ENCODE data around the gene CEP112. TPM values are rescaled to one million over a fixed set of nuclear protein-coding genes. Genes with fewer than 3 reads are reported as not detected.

The CEP112 gene
- total and polyA plus RNA-seq, 2 of the 8 experiments (the other 6 are each of a cell fraction or from before 2014, with no cell fraction given) = 0.62 to 3.1 TPM

GRCh38 chr17:65662196-65662595 lies 529.7 kb downstream of the CEP112 start:
- no peak overlapping the region for H2BK5ac ChIP-seq (ENCODE audit: low read depth, low read length)
- ChIA-PET POLR2A (ENCODE audit: partially characterized antibody) (no interaction called here), CTCF (ENCODE audit: partially characterized antibody) (no interaction called here)
- no peak overlapping the region for H2BK120ac ChIP-seq (replicated peaks; ENCODE audit: low read depth, low read length)
- H3K79me1 ChIP-seq (ENCODE audit: low read depth, low read length) = no peaks in the 10 kb centered on the region
- H3K4me2 ChIP-seq (ENCODE audit: insufficient read depth in 1 of 2, low read depth in 2 of 2, low read length in 2 of 2) = no peak overlapping the region
- no peak overlapping the region for H3K9ac ChIP-seq (replicated peaks in 1 of 4; ENCODE audit: extremely low read depth in 1 of 4, low read depth in 3 of 4, low read length in 3 of 4)
- no peak overlapping the region for H2AFZ ChIP-seq (ENCODE audit: low read length)
- no peak overlapping the region for H3K4me3 ChIP-seq (ENCODE audit: extremely low read depth in 1 of 4, insufficient read depth in 2 of 4, low read depth in 3 of 4, low read length in 4 of 4)
- no peak overlapping the region for H3K14ac ChIP-seq (ENCODE audit: insufficient read length)
- peaks cover 0 to 2% (median 0%) of the 10 kb centered on the region in 4 experiments; a peak in 1 of 7 replicates for H3K4me1 ChIP-seq (replicated peaks in 1 of 4; ENCODE audit: control insufficient read depth in 3 of 4, insufficient read depth in 4 of 4, low read length in 3 of 4)
- no peak overlapping the region for H3K18ac ChIP-seq (ENCODE audit: extremely low read depth, low read length)
- H3K56ac ChIP-seq (replicated peaks; ENCODE audit: insufficient read length, low read depth, low read length) = no peak overlapping the region
- H4K91ac ChIP-seq (replicated peaks; ENCODE audit: insufficient read length, low read length) = no peak overlapping the region
- no peaks in the 10 kb centered on the region for H4K20me1 ChIP-seq (replicated peaks in 1 of 2; ENCODE audit: control insufficient read depth in 1 of 2, insufficient read depth in 2 of 2, low read length in 2 of 2)
- no peak overlapping the region for H2AK5ac ChIP-seq (ENCODE audit: low read depth, low read length)
- no peaks in the 10 kb centered on the region for H3K36me3 ChIP-seq (ENCODE audit: control insufficient read depth in 2 of 4, insufficient read depth in 4 of 4, low read length in 3 of 4)
- no peak overlapping the region for H3K4ac ChIP-seq (replicated peaks; ENCODE audit: insufficient read length, low read depth, low read length)
- no peaks in the 10 kb centered on the region for H3K23me2 ChIP-seq (ENCODE audit: low read depth, low read length)
- FAIRE-seq (no peak), DNase-seq (ENCODE audit: low read depth in 1 of 2, low spot score in 2 of 2) (no peak)
- H4K8ac ChIP-seq (ENCODE audit: extremely low read depth, insufficient read depth, low read length) = no peak overlapping the region
- no peak overlapping the region for H4K5ac ChIP-seq (ENCODE audit: insufficient read length, low read depth, low read length)
- no peaks in the 10 kb centered on the region for H3K79me2 ChIP-seq (ENCODE audit: control insufficient read depth in 1 of 2, insufficient read depth in 2 of 2, low read length in 2 of 2)
- H2BK15ac ChIP-seq (ENCODE audit: low read length) = no peak overlapping the region
- TF ChIP-seq EZH2 (IDR thresholded peaks at IDR 0.05; ENCODE audit: low read depth, low read length, severe bottlenecking) = no peak
- no peak for TF ChIP-seq MAX (IDR thresholded peaks at IDR 0.05)
- no peak overlapping the region for H2BK20ac ChIP-seq (ENCODE audit: low read length)
- 95% methylated on average over 1 of the region's 1 CpG; no CpG with 5 or more reads in 1 of the 2 experiments for WGBS, 2 experiments (ENCODE audit: extremely low coverage in 1 of 2, insufficient coverage in 1 of 2, insufficient read length in 1 of 2, insufficient replicate concordance in 2 of 2, low coverage in 1 of 2, low lambda C conversion rate in 2 of 2, missing lambda C conversion rate in 1 of 2)
- no peaks in the 10 kb centered on the region for H3K27me3 ChIP-seq (replicated peaks in 1 of 4; ENCODE audit: control insufficient read depth in 3 of 4, extremely low read depth in 1 of 4, insufficient read depth in 3 of 4, low read length in 3 of 4)
- H3K23ac ChIP-seq (ENCODE audit: insufficient read length) = no peak overlapping the region
- no peak overlapping the region for H2BK12ac ChIP-seq (ENCODE audit: low read depth, low read length)
- H3K27ac ChIP-seq (ENCODE audit: low read depth, low read length) = no peak overlapping the region
- H3K9me3 ChIP-seq (ENCODE audit: insufficient read depth in 2 of 2, low read depth in 1 of 2, low read length in 1 of 2) = no peaks in the 10 kb centered on the region

Measured in H1 (cell line).